CD4-positive, alpha-beta T cell treated with Interleukin-4 for 1 hour (primary cell): ENCODE data around the gene CFC1B.
"Not testable (repeated sequence)": the region's sequence is repeated elsewhere in the genome, so short reads cannot be mapped to it uniquely, and the experiment has no call there.

ENCODE experiments used
- DNase-seq, 2 donors: peaks; one replicate each; pipeline ENCODE4 v3.0.0-alpha.2; 2020 to 2022

Gene CFC1B

DNA sequence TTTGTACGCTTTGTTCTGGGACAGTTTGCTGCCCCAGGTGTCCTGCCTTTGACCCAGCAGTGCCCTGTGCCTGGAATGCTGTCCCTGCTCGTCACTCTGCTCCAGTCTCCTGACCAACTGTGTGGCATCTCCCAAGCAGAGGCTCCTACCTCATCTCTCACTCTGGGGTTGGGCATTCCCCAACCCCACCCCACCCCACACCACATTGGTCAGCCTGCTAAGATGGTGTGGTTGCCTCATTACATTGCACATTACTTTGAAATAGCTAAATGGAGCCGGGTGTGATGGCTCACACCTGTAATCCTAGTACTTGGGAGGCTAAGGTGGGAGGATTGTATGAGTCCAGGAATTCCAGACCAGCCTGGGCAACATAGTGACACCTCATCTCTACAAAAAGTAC, 50.9 kb downstream of the CFC1B start:
- not testable (repeated sequence) for DNase-seq

DNA sequence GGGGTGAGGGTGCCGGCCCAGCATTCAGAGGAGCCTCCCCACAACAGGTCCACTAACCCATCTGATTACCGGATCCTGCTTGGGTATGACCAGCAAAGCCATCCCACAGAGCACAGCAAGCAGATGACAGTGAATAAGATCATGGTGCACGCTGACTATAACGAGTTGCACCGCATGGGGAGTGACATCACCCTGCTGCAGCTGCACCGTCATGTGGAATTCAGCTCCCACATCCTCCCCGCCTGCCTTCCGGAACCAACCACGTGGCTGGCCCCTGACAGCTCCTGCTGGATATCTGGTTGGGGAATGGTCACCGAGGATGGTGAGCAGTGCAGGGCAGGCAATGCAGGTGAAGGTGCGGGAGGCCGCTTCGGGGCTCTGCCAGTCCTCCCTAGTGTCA, 53.2 kb downstream of the CFC1B start:
- not testable (repeated sequence) for DNase-seq

GRCh38 chr2:130576209-130576784, 55.3 kb downstream of the CFC1B start:
- not testable (repeated sequence) for DNase-seq

- DNase-seq, result not testable (repeated sequence)
These were observed 56.5 kb downstream of the CFC1B start for GRCh38 chr2:130577559-130577958.
